Measurements from ENCODE around the gene COLEC11.
A peak's percentile ranks its signal among the peaks of the same experiment; 100 is the strongest.
"Not testable (repeated sequence)": the region's sequence is repeated elsewhere in the genome, so short reads cannot be mapped to it uniquely, and the experiment has no call there.

COLEC11 gene

GRCh38 chr2:3606370-3607201, 11.7 kb downstream of the COLEC11 start:
- DNase-seq = no peak

GRCh38 chr2:3608373-3609278, 13.7 kb downstream of the COLEC11 start:
- peak; percentile 3 for DNase-seq

- not testable (repeated sequence) for DNase-seq
Observed at GRCh38 chr2:3609279-3609673, 14.4 kb downstream of the COLEC11 start.

GRCh38 chr2:3610415-3610814, 15.5 kb downstream of the COLEC11 start:
- DNase-seq = no peak

GRCh38 chr2:3610881-3611505, 16.1 kb downstream of the COLEC11 start:
- no peak for DNase-seq

- DNase-seq = no peak
Observed at GRCh38 chr2:3611589-3611988, 16.7 kb downstream of the COLEC11 start.

- DNase-seq = no peak
Observed at GRCh38 chr2:3612639-3613523, 18.0 kb downstream of the COLEC11 start.

GRCh38 chr2:3613524-3613905, 18.6 kb downstream of the COLEC11 start:
- no peak for DNase-seq

- not testable (repeated sequence) for DNase-seq
Observed at GRCh38 chr2:3614743-3615142, 19.8 kb downstream of the COLEC11 start.

GRCh38 chr2:3615541-3616200, 20.8 kb downstream of the COLEC11 start:
- not testable (repeated sequence) for DNase-seq

GRCh38 chr2:3616435-3617197, 21.7 kb downstream of the COLEC11 start:
- not testable (repeated sequence) for DNase-seq

- no peak for DNase-seq
Observed at GRCh38 chr2:3617198-3617890, 22.4 kb downstream of the COLEC11 start.

GRCh38 chr2:3618367-3618766, 23.5 kb downstream of the COLEC11 start:
- DNase-seq = no peak

GRCh38 chr2:3619033-3619432, 24.1 kb downstream of the COLEC11 start:
- no peak for DNase-seq

- DNase-seq = not testable (repeated sequence)
Observed at GRCh38 chr2:3619661-3620060, 24.7 kb downstream of the COLEC11 start.

- no peak for DNase-seq
Observed at GRCh38 chr2:3620834-3621233, 25.9 kb downstream of the COLEC11 start.

GRCh38 chr2:3622967-3623366, 28.1 kb downstream of the COLEC11 start:
- DNase-seq = no peak

- no peak for DNase-seq
Observed at GRCh38 chr2:3624059-3624794, 29.3 kb downstream of the COLEC11 start.

GRCh38 chr2:3625186-3625585, 30.3 kb downstream of the COLEC11 start:
- no peak for DNase-seq
